Astrocyte (in vitro differentiated cells and primary cell): ENCODE measurements around the gene MTMR4.

ENCODE experiments used
- CTCF ChIP-seq: IDR thresholded peaks from 2 replicates; pipeline ENCODE4 v1.5.1; 2011; ENCODE audit warnings: low read depth, mild to moderate bottlenecking, inconsistent platforms, low read length, moderate library complexity; ENCODE audit not compliant: insufficient read depth
- EZH2 ChIP-seq: IDR thresholded peaks from 2 replicates; pipeline ENCODE4 v1.6.1; 2012; ENCODE audit warnings: mild to moderate bottlenecking, low read length, inconsistent platforms; ENCODE audit not compliant: insufficient read depth

GRCh38 chr17:58541249-58541648, 26.8 kb upstream of the MTMR4 start:
- TF ChIP-seq CTCF = peak; percentile 9
- no peak for TF ChIP-seq EZH2
